Measurements from ENCODE around the gene EPS15. TPM values are rescaled to one million over a fixed set of nuclear protein-coding genes. Genes with fewer than 3 reads are reported as not detected.

EPS15 gene
- total and polyA plus RNA-seq, 9 of the 15 experiments (the other 6 are each of a cell fraction or from before 2014, with no cell fraction given) = 23.1 to 69.0 (median 41.7) TPM

GRCh38 chr1:51331206-51332100 is 187.6 kb downstream of the EPS15 start:
- CTCF ChIA-PET (ENCODE audit: low intra/inter-chr PET ratio) = no interaction called here
- H3K9ac ChIP-seq (ENCODE audit: insufficient read depth in 1 of 2, low read depth in 2 of 2, low read length in 2 of 2) = peak overlapping the region; percentile 72 to 73; a peak in 3 of 4 replicates
- peak; percentile 94 for ATAC-seq
- peak; percentile 87 for TF ChIP-seq NEUROD1 (IDR thresholded peaks at IDR 0.05; ENCODE audit: borderline replicate concordance, low read depth, low read length, partially characterized antibody)
- TF ChIP-seq E2F3 (CRISPR knock-in tag; IDR thresholded peaks at IDR 0.05) = peak; percentile 12; the same call in 1 of the 2 replicates
- peak; percentile 99 for TF ChIP-seq NFRKB (IDR thresholded peaks at IDR 0.05; ENCODE audit: low read depth)
- TF ChIP-seq ZNF175 (CRISPR knock-in tag; IDR thresholded peaks at IDR 0.05; ENCODE audit: low read depth) = peak; percentile 68
- TF ChIP-seq KDM5B (IDR thresholded peaks at IDR 0.05; ENCODE audit: insufficient replicate concordance, low read depth, low read length) = peak; percentile 92
- peak; percentile 85 for TF ChIP-seq NBN (IDR thresholded peaks at IDR 0.05; ENCODE audit: low read depth)
- peak in 1 of 2 experiments; percentile 62; a peak in 1 of 4 replicates for TF ChIP-seq CSDE1 (IDR thresholded peaks at IDR 0.05)
- no peak for TF ChIP-seq MECOM (CRISPR knock-in tag; IDR thresholded peaks at IDR 0.05)
- no peak for TF ChIP-seq ATF1 (CRISPR knock-in tag; IDR thresholded peaks at IDR 0.05)
- peak; percentile 78 for TF ChIP-seq ATF1 (tag; IDR thresholded peaks at IDR 0.05)
- no peak for TF ChIP-seq HMG20A (CRISPR knock-in tag; conservative IDR thresholded peaks at IDR 0.05)
- 0 out of 2 replicates have a peak, but pooled peaks have one; percentile 31 for TF ChIP-seq ZBTB40 (IDR thresholded peaks at IDR 0.05)
- TF ChIP-seq ZBTB40 (CRISPR knock-in tag; IDR thresholded peaks at IDR 0.05) = no peak
- no peak for TF ChIP-seq POLR3G (IDR thresholded peaks at IDR 0.05; ENCODE audit: extremely low read depth, insufficient read length, insufficient replicate concordance)

More at GRCh38 chr1:51331206-51332100, 187.6 kb downstream of the EPS15 start:
- in situ Hi-C loops (cut with MboI) = no loop called here
- 2% methylated on average over 7 of the region's 7 CpGs for WGBS (ENCODE audit: insufficient coverage, low coverage, missing lambda C conversion rate)
- Histone ChIP-seq H3K27me3 (ENCODE audit: control insufficient read depth in 2 of 2, insufficient read depth in 2 of 2, low read length in 2 of 2) (no peaks in the 10 kb centered on the region), H3K79me2 (ENCODE audit: control insufficient read depth, insufficient read depth, low read length) (no peaks in the 10 kb centered on the region), H3K36me3 (ENCODE audit: control insufficient read depth, insufficient read depth, low read length) (no peaks in the 10 kb centered on the region), H4K20me1 (replicated peaks; ENCODE audit: control insufficient read depth, insufficient read depth, low read length) (no peaks in the 10 kb centered on the region), H3K4me2 (ENCODE audit: insufficient read depth, low read length) (peak overlapping the region; percentile 76), H3K4me3 (no peak overlapping the region), H3K4me1 (replicated peaks in 1 of 2; ENCODE audit: control insufficient read depth in 2 of 2, insufficient read depth in 2 of 2, low read length in 2 of 2) (peaks cover 28 to 33% of the 10 kb centered on the region in 2 experiments), H3K9me1 (ENCODE audit: control insufficient read depth, insufficient read depth, low read length) (no peaks in the 10 kb centered on the region), H2AFZ (ENCODE audit: low read depth, low read length) (peak overlapping the region; percentile 99), H3K27ac (ENCODE audit: extremely low read depth, low read depth, low read length) (peak overlapping the region; percentile 90), H3K9me3 (replicated peaks; ENCODE audit: control insufficient read depth, insufficient read depth, low read depth, low read length) (no peaks in the 10 kb centered on the region)
- POLR2A ChIA-PET = interaction anchor here (0.6 to 2.0 kb wide), 13 partner anchors 9 to 394 kb away, joined by 3 to 17 read pairs (median 3); no protein-coding TSS in a partner anchor
- BruUV-seq (replicated peaks) = TSS peak; percentile 81
- peak; percentile 99 for FAIRE-seq
- intact Hi-C loops (cut with micrococcal nuclease) = no loop called here
- DNase-seq (ENCODE audit: extremely low read depth in 1 of 4, low spot score in 3 of 4) = peak; percentile 92 to 93 (median 92)

All from K562 (cell line).